ENCODE measurements around the gene LAPTM4A.
"Not testable (repeated sequence)": the region's sequence is repeated elsewhere in the genome, so short reads cannot be mapped to it uniquely, and the experiment has no call there.

Gene LAPTM4A

DNA sequence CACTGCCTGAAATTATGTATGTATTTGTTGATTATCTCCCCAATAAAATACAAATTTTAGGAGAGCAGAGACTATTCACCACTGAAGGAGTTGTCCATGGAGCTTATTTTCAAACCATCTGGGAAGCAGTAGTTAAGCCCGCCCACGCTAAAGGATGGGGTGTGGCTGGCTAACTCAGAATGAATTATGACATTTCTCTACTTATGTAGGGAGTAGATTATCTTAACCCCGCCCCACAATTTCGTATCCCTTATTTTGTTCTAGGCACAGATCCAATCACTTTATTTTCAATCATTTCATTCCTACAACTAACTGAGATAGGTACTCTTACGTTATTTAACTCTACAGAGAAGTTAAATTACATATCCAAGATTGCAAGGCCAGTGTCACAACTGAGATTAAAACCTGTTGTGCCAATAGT is 1.4 kb upstream of the LAPTM4A start:
- Histone ChIP-seq H3K9me3 (ENCODE audit: control insufficient read depth in 5 of 5, low read length in 5 of 5) (no peaks in the 10 kb centered on the region), H3K27ac (ENCODE audit: low read depth, low read length) (peak overlapping the region; percentile 99), H3K36me3 (ENCODE audit: control insufficient read depth in 5 of 5, insufficient read depth in 5 of 5, low read length in 5 of 5) (no peaks in the 10 kb centered on the region), H3K27me3 (ENCODE audit: control insufficient read depth in 5 of 5, insufficient read depth in 4 of 5, low read length in 5 of 5) (no peaks in the 10 kb centered on the region), H3K9ac (ENCODE audit: low read length in 5 of 5) (peak overlapping the region in 3 of 5 donors; percentile 76 to 98 (median 98)), H3K4me3 (ENCODE audit: low read depth in 1 of 5, low read length in 5 of 5) (peak overlapping the region; percentile 64 to 98 (median 83)), H3K4me1 (ENCODE audit: control insufficient read depth in 5 of 5, insufficient read depth in 5 of 5, low read length in 5 of 5) (peaks cover 5 to 41% (median 37%) of the 10 kb centered on the region in 5 donors)

DNA sequence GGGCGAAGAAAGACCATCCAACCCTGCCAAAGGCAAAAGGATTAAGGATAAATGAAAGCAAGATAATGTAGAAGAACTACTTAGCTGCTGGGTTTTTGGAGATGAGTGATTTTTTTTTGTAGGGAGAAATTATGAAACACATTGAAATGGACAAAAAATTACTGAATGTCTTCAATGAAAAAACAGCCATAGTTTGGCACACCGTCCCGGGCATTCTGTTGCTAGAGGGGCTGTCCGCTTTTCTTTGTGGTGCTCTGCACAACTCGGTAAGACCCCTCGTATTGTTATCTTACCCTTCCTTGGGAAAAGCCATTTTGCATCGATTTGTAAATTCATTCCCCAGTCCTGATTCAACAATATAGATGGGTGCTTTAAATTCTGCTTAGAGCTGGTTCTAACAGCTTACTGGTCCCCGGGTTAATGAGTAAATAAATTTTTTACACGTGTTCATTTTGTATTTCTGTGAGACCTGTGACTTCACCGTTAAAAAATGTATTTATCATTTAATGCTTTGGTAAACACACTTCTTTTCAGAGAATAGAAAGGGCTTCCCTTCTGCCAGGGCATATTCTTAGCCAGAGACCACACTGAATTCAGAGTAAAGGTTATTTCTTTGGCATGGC is 912 bp upstream of the LAPTM4A start:
- H3K9ac ChIP-seq (ENCODE audit: low read length in 5 of 5), result peak overlapping the region in 4 of 5 donors; percentile 76 to 98 (median 96)
- H3K36me3 ChIP-seq (ENCODE audit: control insufficient read depth in 5 of 5, insufficient read depth in 5 of 5, low read length in 5 of 5), result no peaks in the 10 kb centered on the region
- H3K27me3 ChIP-seq (ENCODE audit: control insufficient read depth in 5 of 5, insufficient read depth in 4 of 5, low read length in 5 of 5), result no peaks in the 10 kb centered on the region
- H3K4me3 ChIP-seq (ENCODE audit: low read depth in 1 of 5, low read length in 5 of 5), result peak overlapping the region; percentile 64 to 98 (median 83)
- H3K4me1 ChIP-seq (ENCODE audit: control insufficient read depth in 5 of 5, insufficient read depth in 5 of 5, low read length in 5 of 5), result peaks cover 5 to 43% (median 40%) of the 10 kb centered on the region in 5 donors
- H3K27ac ChIP-seq (ENCODE audit: low read depth, low read length), result peak overlapping the region; percentile 99
- no peaks in the 10 kb centered on the region for H3K9me3 ChIP-seq (ENCODE audit: control insufficient read depth in 5 of 5, low read length in 5 of 5)

DNA sequence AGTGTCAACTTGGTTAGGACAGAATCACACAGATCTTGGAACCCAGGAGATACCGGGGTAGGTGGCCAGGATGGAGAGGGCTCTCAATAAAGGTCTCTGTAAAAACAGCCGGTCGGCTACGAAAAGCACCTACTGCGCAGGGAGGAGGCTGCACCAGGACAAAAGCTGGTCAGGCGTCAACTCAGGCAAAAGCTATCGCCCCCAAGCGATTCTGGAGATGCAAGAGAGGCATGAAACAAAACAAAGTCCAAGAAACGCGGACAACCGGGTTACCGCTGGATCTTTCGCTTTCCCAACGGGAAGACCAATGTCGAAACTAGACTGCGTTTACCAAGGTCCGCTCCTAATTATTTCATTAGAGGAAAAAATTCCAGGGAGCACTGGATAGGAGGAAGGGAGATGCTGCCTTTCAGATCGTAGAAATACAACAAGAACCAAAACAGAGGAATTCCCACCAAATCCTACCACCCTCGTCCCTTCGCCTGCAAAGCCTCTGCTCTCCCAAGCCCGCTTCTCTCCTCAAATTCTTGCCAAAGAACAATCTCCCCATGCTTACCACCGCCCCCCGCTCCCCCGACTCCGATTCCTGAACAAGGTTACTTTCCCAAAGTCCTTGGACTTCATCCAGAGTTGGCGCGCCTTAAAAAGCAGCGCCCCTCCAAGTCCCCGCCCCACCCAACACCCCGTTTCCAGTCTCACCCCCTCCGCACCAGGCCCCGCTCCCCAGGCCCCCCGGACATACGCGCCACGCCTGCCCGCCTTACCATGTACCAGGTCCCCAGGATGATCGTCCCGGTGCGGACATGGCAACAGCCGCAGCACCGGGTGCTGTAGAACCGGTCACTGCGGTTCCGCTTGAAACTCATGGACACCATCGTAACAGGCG is 539 bp downstream of the LAPTM4A start:
- peaks cover 5 to 43% (median 41%) of the 10 kb centered on the region in 5 donors for H3K4me1 ChIP-seq (ENCODE audit: control insufficient read depth in 5 of 5, insufficient read depth in 5 of 5, low read length in 5 of 5)

DNA sequence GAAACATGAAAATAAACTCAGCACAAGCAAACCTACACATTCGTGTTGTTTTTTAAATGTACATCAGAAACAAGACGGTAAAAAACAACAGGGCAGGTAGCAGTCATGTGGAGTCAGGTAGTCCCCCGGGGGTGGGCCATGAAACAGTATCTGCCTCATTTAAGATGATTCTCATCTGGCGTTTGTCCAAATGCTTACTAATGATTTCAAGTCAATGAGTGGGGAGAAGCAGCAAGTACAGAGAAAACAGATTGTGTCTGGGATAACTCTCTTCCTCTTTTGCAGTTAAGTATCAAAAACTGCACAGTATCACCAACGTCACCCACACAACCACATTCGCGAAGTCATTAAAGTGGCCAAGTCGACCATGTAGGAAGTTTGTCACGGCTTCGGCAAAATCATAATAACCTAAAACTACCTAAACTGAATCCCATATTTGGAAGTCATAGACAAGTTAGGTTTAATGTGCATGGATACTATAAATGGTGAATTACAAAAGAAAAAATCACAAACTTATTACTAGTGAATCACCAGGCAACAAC is 1.3 kb downstream of the LAPTM4A start:
- Histone ChIP-seq H3K9me3 (ENCODE audit: control insufficient read depth in 5 of 5, low read length in 5 of 5) (no peaks in the 10 kb centered on the region), H3K27ac (ENCODE audit: low read depth, low read length) (peak overlapping the region; percentile 99), H3K4me1 (ENCODE audit: control insufficient read depth in 5 of 5, insufficient read depth in 5 of 5, low read length in 5 of 5) (peaks cover 5 to 50% (median 43%) of the 10 kb centered on the region in 5 donors), H3K4me3 (ENCODE audit: low read depth in 1 of 5, low read length in 5 of 5) (peak overlapping the region; percentile 83 to 99 (median 93)), H3K36me3 (ENCODE audit: control insufficient read depth in 5 of 5, insufficient read depth in 5 of 5, low read length in 5 of 5) (no peaks in the 10 kb centered on the region), H3K9ac (ENCODE audit: low read length in 5 of 5) (peak overlapping the region; percentile 92 to 99 (median 98)), H3K27me3 (ENCODE audit: control insufficient read depth in 5 of 5, insufficient read depth in 4 of 5, low read length in 5 of 5) (no peaks in the 10 kb centered on the region)

More for the DNA sequence above, 539 bp downstream of the LAPTM4A start:
- Histone ChIP-seq H3K9me3 (ENCODE audit: control insufficient read depth in 5 of 5, low read length in 5 of 5) (no peaks in the 10 kb centered on the region), H3K27ac (ENCODE audit: low read depth, low read length) (peak overlapping the region; percentile 99), H3K27me3 (ENCODE audit: control insufficient read depth in 5 of 5, insufficient read depth in 4 of 5, low read length in 5 of 5) (no peaks in the 10 kb centered on the region), H3K4me3 (ENCODE audit: low read depth in 1 of 5, low read length in 5 of 5) (peak overlapping the region; percentile 83 to 99 (median 93)), H3K36me3 (ENCODE audit: control insufficient read depth in 5 of 5, insufficient read depth in 5 of 5, low read length in 5 of 5) (no peaks in the 10 kb centered on the region), H3K9ac (ENCODE audit: low read length in 5 of 5) (peak overlapping the region; percentile 92 to 99 (median 98))

DNA sequence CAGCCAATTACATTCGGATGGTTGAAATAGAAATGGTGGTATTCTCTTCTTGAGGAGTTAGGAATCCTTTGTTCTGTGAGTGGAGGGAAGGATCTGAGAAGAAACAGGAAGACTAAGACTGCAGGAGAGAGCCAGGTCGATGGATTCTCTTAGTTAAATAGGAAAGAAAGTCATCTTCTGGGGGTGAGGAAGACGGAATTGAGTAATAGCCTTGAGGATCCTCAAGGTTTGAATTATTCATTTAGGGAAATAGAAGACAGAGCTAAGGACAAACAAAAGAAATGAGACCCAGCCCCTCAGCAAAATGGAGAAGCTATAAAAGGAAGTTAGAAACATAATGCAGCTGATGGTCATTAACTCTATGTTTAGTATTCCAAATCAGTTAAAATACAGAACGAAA is 1.8 kb downstream of the LAPTM4A start:
- Histone ChIP-seq H3K27ac (ENCODE audit: low read depth, low read length) (peak overlapping the region; percentile 99), H3K9me3 (ENCODE audit: control insufficient read depth in 5 of 5, low read length in 5 of 5) (no peaks in the 10 kb centered on the region), H3K4me3 (ENCODE audit: low read depth in 1 of 5, low read length in 5 of 5) (peak overlapping the region; percentile 83 to 99 (median 93)), H3K4me1 (ENCODE audit: control insufficient read depth in 5 of 5, insufficient read depth in 5 of 5, low read length in 5 of 5) (peaks cover 5 to 53% (median 46%) of the 10 kb centered on the region in 5 donors), H3K27me3 (ENCODE audit: control insufficient read depth in 5 of 5, insufficient read depth in 4 of 5, low read length in 5 of 5) (no peaks in the 10 kb centered on the region), H3K9ac (ENCODE audit: low read length in 5 of 5) (peak overlapping the region; percentile 92 to 99 (median 98)), H3K36me3 (ENCODE audit: control insufficient read depth in 5 of 5, insufficient read depth in 5 of 5, low read length in 5 of 5) (no peaks in the 10 kb centered on the region)

DNA sequence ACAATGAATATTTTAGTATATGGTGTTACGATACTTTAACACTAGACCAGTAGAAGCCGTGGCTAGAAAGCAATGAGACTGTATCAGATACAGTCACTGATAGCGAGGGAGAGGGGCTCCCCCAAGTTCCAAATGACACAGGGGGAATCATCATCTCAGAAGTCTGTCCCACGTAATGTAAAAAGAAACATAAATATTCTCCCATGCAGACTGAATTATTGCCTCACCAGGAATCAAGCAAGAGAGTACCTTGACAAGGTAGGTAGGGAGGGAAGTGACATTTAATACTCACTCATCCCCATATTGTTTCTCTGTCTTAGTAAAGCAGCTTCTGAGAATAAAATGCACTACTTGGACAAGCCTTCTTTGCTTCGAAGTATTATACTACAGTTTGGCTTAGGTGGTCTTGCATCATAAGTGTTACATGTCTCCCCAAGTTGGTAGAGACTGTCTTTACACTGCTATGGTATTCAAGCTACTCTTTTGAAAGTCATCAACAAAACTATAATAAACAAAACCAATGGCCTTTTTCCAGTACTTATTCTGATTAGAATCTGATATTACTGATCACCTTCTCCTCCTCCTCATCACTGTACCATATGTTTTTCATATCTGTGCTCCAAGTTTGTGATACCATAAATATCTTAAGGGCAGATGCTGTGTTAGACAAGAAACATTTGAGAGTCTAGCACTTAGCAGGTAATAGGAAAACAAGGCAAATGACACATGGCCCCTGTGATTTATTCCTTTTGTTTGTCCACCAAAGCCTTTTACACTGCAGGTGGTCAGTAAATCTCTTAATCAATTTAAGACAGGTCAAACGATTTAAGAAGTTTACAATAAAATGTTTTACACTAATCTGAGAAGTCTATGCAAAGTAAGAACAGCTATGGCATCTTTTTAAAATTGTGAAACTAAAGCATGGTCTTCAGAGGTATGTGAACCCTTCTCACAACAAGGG is 2.7 kb downstream of the LAPTM4A start:
- H3K27ac ChIP-seq (ENCODE audit: low read depth, low read length), result peak overlapping the region; percentile 99
- peak overlapping the region; percentile 42 to 99 (median 93) for H3K4me3 ChIP-seq (ENCODE audit: low read depth in 1 of 5, low read length in 5 of 5)
- no peaks in the 10 kb centered on the region for H3K9me3 ChIP-seq (ENCODE audit: control insufficient read depth in 5 of 5, low read length in 5 of 5)
- no peaks in the 10 kb centered on the region for H3K36me3 ChIP-seq (ENCODE audit: control insufficient read depth in 5 of 5, insufficient read depth in 5 of 5, low read length in 5 of 5)
- H3K9ac ChIP-seq (ENCODE audit: low read length in 5 of 5), result peak overlapping the region; percentile 92 to 99 (median 98)
- H3K27me3 ChIP-seq (ENCODE audit: control insufficient read depth in 5 of 5, insufficient read depth in 4 of 5, low read length in 5 of 5), result no peaks in the 10 kb centered on the region
- peaks cover 5 to 58% (median 54%) of the 10 kb centered on the region in 5 donors for H3K4me1 ChIP-seq (ENCODE audit: control insufficient read depth in 5 of 5, insufficient read depth in 5 of 5, low read length in 5 of 5)

DNA sequence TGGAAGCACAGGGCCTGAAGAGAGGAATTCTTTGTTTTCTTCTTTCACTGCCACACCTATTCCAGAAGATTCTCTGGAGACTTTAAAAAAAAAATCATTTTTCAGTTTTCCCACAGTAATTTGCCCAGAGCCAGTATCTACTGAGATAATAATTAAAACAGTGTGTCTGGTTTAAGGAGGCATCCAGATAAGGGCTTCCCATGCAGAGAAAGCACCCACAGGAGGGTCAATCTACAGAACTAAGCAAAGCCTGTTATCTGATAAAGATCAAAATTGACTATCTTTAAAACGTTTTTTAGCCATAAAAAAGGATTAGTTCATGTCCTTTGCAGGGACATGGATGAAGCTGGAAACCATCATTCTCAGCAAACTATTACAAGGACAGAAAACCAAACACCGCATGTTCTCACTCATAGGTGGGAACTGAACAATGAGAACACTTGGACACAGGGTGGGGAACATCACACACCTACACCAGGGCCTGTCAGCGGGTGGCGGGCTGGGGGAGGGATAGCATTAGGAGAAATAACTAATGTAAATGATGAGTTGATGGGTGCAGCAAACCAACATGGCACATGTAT is 5.6 kb downstream of the LAPTM4A start:
- peaks cover 2 to 67% (median 61%) of the 10 kb centered on the region in 5 donors for H3K4me1 ChIP-seq (ENCODE audit: control insufficient read depth in 5 of 5, insufficient read depth in 5 of 5, low read length in 5 of 5)

DNA sequence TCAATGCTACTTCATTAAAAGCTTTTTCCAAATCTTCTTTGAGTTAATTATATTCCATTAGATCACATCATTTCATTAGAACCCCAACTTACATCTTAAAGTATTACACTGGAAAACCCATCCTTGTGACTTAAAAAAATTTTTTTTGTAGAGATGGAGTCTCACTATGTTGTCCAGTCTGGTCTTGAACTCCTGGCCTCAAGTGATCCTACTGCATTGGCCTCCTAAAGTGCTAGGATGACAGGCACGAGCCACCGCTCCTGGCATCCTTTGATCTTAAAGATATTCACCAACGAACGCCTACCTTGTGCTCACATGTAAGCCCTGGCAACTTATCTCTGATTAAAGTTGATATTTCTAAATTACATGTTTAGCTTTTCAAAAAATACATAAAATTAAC is 6.7 kb downstream of the LAPTM4A start:
- H3K4me1 ChIP-seq (ENCODE audit: control insufficient read depth in 5 of 5, insufficient read depth in 5 of 5, low read length in 5 of 5), result peaks cover 2 to 58% (median 55%) of the 10 kb centered on the region in 5 donors
- no peaks in the 10 kb centered on the region for H3K27me3 ChIP-seq (ENCODE audit: control insufficient read depth in 5 of 5, insufficient read depth in 4 of 5, low read length in 5 of 5)
- no peak overlapping the region for H3K4me3 ChIP-seq (ENCODE audit: low read depth in 1 of 5, low read length in 5 of 5)
- peaks cover 8 to 10% (median 9%) of the 10 kb centered on the region in 5 donors for H3K36me3 ChIP-seq (ENCODE audit: control insufficient read depth in 5 of 5, insufficient read depth in 5 of 5, low read length in 5 of 5)
- H3K9ac ChIP-seq (ENCODE audit: low read length in 5 of 5), result peak overlapping the region in 1 of 5 donors; percentile 39
- H3K9me3 ChIP-seq (ENCODE audit: control insufficient read depth in 5 of 5, low read length in 5 of 5), result no peaks in the 10 kb centered on the region
- no peak overlapping the region for H3K27ac ChIP-seq (ENCODE audit: low read depth, low read length)

More for the DNA sequence above, 5.6 kb downstream of the LAPTM4A start:
- not testable (repeated sequence) for H3K4me3 ChIP-seq (ENCODE audit: low read depth in 1 of 5, low read length in 5 of 5); H3K9me3 ChIP-seq (ENCODE audit: control insufficient read depth in 5 of 5, low read length in 5 of 5); H3K27me3 ChIP-seq (ENCODE audit: control insufficient read depth in 5 of 5, insufficient read depth in 4 of 5, low read length in 5 of 5); H3K36me3 ChIP-seq (ENCODE audit: control insufficient read depth in 5 of 5, insufficient read depth in 5 of 5, low read length in 5 of 5); H3K9ac ChIP-seq (ENCODE audit: low read length in 5 of 5); H3K27ac ChIP-seq (ENCODE audit: low read depth, low read length)

DNA sequence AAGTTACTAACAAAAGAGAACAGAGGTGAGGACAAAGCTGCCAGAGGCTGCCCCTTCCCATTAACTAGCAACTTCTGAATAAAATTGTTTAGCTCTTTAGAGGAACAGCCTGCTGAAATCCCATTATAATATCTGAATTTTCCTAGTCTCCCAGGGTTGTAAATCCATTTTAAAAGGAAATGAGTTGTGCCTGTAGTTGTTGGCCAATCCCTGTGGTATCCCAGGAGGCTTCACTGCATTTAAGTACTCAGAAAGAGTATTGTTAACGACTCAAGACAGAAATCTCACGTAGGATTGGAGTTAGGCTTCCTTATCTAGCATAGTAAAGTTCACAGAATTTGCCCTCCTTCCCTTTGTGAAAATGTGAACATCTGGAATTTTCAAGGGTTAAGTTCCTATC is 8.9 kb downstream of the LAPTM4A start:
- peaks cover 2 to 38% (median 34%) of the 10 kb centered on the region in 5 donors for H3K4me1 ChIP-seq (ENCODE audit: control insufficient read depth in 5 of 5, insufficient read depth in 5 of 5, low read length in 5 of 5)
- H3K27me3 ChIP-seq (ENCODE audit: control insufficient read depth in 5 of 5, insufficient read depth in 4 of 5, low read length in 5 of 5), result no peaks in the 10 kb centered on the region
- no peak overlapping the region for H3K4me3 ChIP-seq (ENCODE audit: low read depth in 1 of 5, low read length in 5 of 5)
- H3K36me3 ChIP-seq (ENCODE audit: control insufficient read depth in 5 of 5, insufficient read depth in 5 of 5, low read length in 5 of 5), result peaks cover 16 to 31% (median 30%) of the 10 kb centered on the region in 5 donors
- H3K9ac ChIP-seq (ENCODE audit: low read length in 5 of 5), result peak overlapping the region in 1 of 5 donors; percentile 30
- H3K9me3 ChIP-seq (ENCODE audit: control insufficient read depth in 5 of 5, low read length in 5 of 5), result no peaks in the 10 kb centered on the region
- peak overlapping the region; percentile 42 for H3K27ac ChIP-seq (ENCODE audit: low read depth, low read length)

All from subcutaneous abdominal adipose tissue (tissue), 5 donors.